ENCODE results near the gene WNT5A.

The WNT5A gene

DNA sequence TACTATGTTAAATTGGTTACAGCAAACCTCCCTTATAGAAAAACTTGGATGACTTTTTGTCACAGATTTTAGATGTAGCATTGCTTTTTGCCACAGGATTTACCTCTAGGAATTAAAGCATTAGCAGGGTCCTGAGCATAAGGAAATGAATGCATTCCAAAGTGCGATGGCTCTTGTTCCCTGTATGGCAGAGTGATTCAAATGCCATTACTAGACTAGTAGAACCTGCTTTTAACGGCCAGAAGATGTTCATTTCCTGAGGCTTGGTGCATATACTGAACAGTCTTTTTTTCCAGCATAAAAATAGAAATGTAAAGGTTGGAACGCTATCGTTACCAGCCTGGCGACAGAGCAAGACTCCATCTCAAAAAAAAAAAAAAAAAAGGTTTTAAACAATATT lies 59.4 kb downstream of the WNT5A start:
- no peaks in the 10 kb centered on the region for H3K4me1 ChIP-seq (ENCODE audit: insufficient read depth, low read length, severe bottlenecking)
- H3K4me2 ChIP-seq (ENCODE audit: low read length): no peak overlapping the region
- H3K79me2 ChIP-seq (ENCODE audit: insufficient read depth, low read length): no peaks in the 10 kb centered on the region
- H2AFZ ChIP-seq (ENCODE audit: low read length): no peak overlapping the region
- no peak for TF ChIP-seq EZH2 (IDR thresholded peaks at IDR 0.05; ENCODE audit: borderline replicate concordance, low read length)
- TF ChIP-seq, protein P1, sequence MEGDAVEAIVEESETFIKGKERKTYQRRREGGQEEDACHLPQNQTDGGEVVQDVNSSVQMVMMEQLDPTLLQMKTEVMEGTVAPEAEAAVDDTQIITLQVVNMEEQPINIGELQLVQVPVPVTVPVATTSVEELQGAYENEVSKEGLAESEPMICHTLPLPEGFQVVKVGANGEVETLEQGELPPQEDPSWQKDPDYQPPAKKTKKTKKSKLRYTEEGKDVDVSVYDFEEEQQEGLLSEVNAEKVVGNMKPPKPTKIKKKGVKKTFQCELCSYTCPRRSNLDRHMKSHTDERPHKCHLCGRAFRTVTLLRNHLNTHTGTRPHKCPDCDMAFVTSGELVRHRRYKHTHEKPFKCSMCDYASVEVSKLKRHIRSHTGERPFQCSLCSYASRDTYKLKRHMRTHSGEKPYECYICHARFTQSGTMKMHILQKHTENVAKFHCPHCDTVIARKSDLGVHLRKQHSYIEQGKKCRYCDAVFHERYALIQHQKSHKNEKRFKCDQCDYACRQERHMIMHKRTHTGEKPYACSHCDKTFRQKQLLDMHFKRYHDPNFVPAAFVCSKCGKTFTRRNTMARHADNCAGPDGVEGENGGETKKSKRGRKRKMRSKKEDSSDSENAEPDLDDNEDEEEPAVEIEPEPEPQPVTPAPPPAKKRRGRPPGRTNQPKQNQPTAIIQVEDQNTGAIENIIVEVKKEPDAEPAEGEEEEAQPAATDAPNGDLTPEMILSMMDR (IDR thresholded peaks at IDR 0.05; ENCODE audit: low read length): no peak
- H3K27ac ChIP-seq (ENCODE audit: low read depth, low read length, poor library complexity, severe bottlenecking): no peak overlapping the region
- no peak overlapping the region for H3K9ac ChIP-seq (ENCODE audit: low read length)
- no peak overlapping the region for H3K4me3 ChIP-seq (ENCODE audit: low read depth, low read length, poor library complexity, severe bottlenecking)
- no peaks in the 10 kb centered on the region for H3K9me3 ChIP-seq (ENCODE audit: low read length)
- no peaks in the 10 kb centered on the region for H3K9me2 ChIP-seq (ENCODE audit: low read depth, low read length)
- H3K36me3 ChIP-seq (ENCODE audit: insufficient read depth, low read length): no peaks in the 10 kb centered on the region
- no peaks in the 10 kb centered on the region for H3F3A ChIP-seq (ENCODE audit: insufficient read depth, low read length)
- H4K20me1 ChIP-seq (ENCODE audit: insufficient read depth, low read length): no peaks in the 10 kb centered on the region
- no peaks in the 10 kb centered on the region; the same call in 1 of the 2 replicates for H3K27me3 ChIP-seq (ENCODE audit: insufficient read depth, low read length)

DNA sequence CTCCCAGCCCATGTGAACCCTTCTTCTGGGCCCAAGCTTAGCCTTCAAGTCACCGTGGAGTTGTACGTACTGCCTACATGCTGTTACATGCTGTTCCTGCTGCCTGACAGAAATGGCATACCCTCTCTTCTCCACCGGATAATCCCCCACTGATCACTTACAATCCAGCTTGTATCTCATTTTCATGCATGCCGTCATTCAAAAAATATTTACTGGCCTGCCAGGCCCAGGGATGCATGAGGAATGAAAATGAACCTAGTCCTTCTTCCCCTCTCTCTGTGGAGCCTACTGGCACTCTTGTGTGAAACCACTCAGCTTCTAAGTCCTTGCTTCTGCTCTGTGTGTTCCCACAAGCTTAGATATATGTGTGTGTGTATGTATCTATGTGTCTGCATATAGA lies 60.6 kb downstream of the WNT5A start:
- H2AFZ ChIP-seq (ENCODE audit: low read length): no peak overlapping the region
- H3K36me3 ChIP-seq (ENCODE audit: insufficient read depth, low read length): no peaks in the 10 kb centered on the region
- H3K4me1 ChIP-seq (ENCODE audit: insufficient read depth, low read length, severe bottlenecking): no peaks in the 10 kb centered on the region
- H4K20me1 ChIP-seq (ENCODE audit: insufficient read depth, low read length): no peaks in the 10 kb centered on the region
- H3K9ac ChIP-seq (ENCODE audit: low read length): no peak overlapping the region
- no peak overlapping the region for H3K4me2 ChIP-seq (ENCODE audit: low read length)
- H3K79me2 ChIP-seq (ENCODE audit: insufficient read depth, low read length): no peaks in the 10 kb centered on the region
- no peaks in the 10 kb centered on the region for H3F3A ChIP-seq (ENCODE audit: insufficient read depth, low read length)
- H3K9me2 ChIP-seq (ENCODE audit: low read depth, low read length): no peaks in the 10 kb centered on the region
- no peak overlapping the region for H3K4me3 ChIP-seq (ENCODE audit: low read depth, low read length, poor library complexity, severe bottlenecking)
- TF ChIP-seq EZH2 (IDR thresholded peaks at IDR 0.05; ENCODE audit: borderline replicate concordance, low read length): no peak
- TF ChIP-seq, protein P1 (IDR thresholded peaks at IDR 0.05; ENCODE audit: low read length): no peak
- H3K27ac ChIP-seq (ENCODE audit: low read depth, low read length, poor library complexity, severe bottlenecking): no peak overlapping the region
- no peaks in the 10 kb centered on the region; the same call in 1 of the 2 replicates for H3K9me3 ChIP-seq (ENCODE audit: low read length)
- H3K27me3 ChIP-seq (ENCODE audit: insufficient read depth, low read length): no peaks in the 10 kb centered on the region; the same call in 1 of the 2 replicates

DNA sequence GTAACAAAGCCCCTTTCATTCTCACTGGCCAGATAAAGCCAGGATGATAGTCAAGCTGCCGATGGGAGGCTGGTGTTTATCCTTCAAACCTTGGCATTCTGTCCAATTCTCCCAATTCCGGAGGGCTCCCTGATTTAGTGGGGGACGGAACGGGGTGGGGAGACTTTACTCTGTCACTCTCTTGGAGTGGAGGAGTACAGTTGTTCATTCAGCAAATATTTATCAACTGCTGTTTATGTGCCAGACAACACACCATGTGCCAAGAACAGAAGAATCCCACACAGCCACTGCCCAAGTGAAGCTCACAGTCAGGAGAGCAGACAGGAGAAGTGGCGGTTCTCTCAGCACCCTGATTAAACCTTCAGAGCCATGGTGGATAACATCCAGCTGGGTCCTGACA lies 63.3 kb downstream of the WNT5A start:
- H4K20me1 ChIP-seq (ENCODE audit: insufficient read depth, low read length): no peaks in the 10 kb centered on the region
- H3K4me1 ChIP-seq (ENCODE audit: insufficient read depth, low read length, severe bottlenecking): no peaks in the 10 kb centered on the region
- H3K9ac ChIP-seq (ENCODE audit: low read length): no peak overlapping the region
- H3K27ac ChIP-seq (ENCODE audit: low read depth, low read length, poor library complexity, severe bottlenecking): no peak overlapping the region
- no peaks in the 10 kb centered on the region; the same call in 1 of the 2 replicates for H3K27me3 ChIP-seq (ENCODE audit: insufficient read depth, low read length)
- H3K9me3 ChIP-seq (ENCODE audit: low read length): no peaks in the 10 kb centered on the region; the same call in 1 of the 2 replicates
- no peaks in the 10 kb centered on the region for H3K9me2 ChIP-seq (ENCODE audit: low read depth, low read length)
- H3K4me3 ChIP-seq (ENCODE audit: low read depth, low read length, poor library complexity, severe bottlenecking): no peak overlapping the region
- H3K4me2 ChIP-seq (ENCODE audit: low read length): no peak overlapping the region
- no peaks in the 10 kb centered on the region for H3F3A ChIP-seq (ENCODE audit: insufficient read depth, low read length)
- no peak overlapping the region for H2AFZ ChIP-seq (ENCODE audit: low read length)
- no peaks in the 10 kb centered on the region for H3K36me3 ChIP-seq (ENCODE audit: insufficient read depth, low read length)
- H3K79me2 ChIP-seq (ENCODE audit: insufficient read depth, low read length): no peaks in the 10 kb centered on the region
- TF ChIP-seq, protein P1 (IDR thresholded peaks at IDR 0.05; ENCODE audit: low read length): no peak
- no peak for TF ChIP-seq EZH2 (IDR thresholded peaks at IDR 0.05; ENCODE audit: borderline replicate concordance, low read length)

All from OCI-LY1 (cell line).